Measurements from ENCODE around the gene FSTL3.
"Not testable (repeated sequence)": the region's sequence is repeated elsewhere in the genome, so short reads cannot be mapped to it uniquely, and the experiment has no call there.

The FSTL3 gene

GRCh38 chr19:676339-677105 lies at the start of gene FSTL3:
Gene FSTL3 (plus strand): TSS chr19:676392. CDS start chr19:676424, 32 bp downstream.
- DNase-seq, result peak; percentile 37

DNA sequence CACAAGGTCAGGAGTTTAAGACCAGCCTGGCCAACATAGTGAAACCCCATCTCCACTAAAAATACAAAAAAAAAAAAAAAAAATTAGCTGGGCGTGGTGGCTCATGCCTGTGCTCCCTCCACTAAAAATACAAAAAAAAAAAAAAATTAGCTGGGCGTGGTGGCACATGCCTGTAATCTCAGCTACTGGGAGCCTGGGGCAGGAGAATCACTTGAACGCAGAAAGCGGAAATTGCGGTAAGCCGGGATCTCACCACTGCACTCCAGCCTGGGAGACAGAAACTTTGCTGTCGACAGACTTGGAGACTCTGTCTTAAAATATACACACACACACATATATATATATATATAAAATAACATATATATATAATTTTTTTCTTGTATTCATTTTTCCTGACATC lies 49.6 kb upstream of the FSTL3 start:
- DNase-seq, result not testable (repeated sequence)

DNA sequence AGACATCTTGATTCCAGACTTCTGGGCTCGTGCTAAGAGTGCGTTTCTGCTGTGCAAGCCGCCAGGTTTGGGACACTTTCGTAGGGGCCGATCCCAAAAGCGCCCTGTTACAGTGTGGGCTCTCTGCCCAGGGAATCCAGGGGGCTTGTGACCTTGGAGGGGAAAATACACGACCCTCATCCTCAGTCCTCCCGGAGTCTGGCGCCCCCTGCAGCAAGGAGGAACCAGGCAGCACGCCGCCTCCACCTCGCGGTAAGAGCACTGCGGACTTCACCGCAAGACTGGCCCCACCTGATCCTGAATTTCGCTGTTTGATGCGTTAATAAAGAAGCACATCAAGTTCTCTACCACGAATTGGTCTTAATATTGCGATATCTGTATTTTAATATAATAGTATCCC lies 48.0 kb upstream of the FSTL3 start:
- DNase-seq, result no peak

GRCh38 chr19:629515-629914 lies 46.7 kb upstream of the FSTL3 start:
- not testable (repeated sequence) for DNase-seq

DNA sequence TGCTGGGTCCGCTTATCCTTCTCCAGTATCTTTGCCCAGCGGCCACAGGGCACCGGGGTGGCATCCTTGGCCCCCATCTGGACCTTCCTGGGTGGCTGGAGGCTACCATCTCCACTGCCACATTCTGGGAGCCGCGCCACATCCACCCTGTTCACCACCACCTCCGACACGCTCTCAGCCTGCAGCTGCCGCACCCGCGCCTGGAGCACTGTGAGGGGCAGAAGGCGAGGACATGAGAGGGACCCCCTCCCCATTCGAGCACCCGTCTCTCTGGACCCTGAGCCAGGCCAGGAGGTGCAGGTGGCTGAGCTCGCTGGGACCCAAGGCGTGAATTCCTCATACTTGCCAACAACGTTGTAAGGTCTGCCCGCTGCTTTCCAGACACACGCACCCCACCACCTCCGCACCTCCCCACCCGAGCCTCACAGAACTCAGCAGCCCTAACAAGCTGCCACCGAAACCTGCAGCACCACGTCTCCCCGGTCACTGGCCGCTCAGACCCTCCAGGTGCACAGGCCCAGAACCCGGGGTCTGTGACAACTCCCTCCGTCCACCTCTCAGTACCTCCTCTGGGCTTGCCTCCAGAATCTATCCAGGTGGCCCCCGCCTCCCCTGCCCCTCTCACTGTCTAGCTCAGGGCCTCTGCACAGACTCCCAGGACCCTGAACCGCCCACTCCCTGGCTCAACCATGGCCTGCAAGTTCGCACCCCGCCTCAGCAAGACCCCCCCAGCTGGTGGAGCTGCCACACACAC lies 46.1 kb upstream of the FSTL3 start:
- no peak for DNase-seq

- peak; percentile 70 for DNase-seq
These were observed 43.6 kb upstream of the FSTL3 start for GRCh38 chr19:632579-633067.

- peak; percentile 99 for DNase-seq
These were observed 43.0 kb upstream of the FSTL3 start, which contains the start of gene POLRMT for GRCh38 chr19:633068-633785. Gene POLRMT (minus strand): TSS chr19:633537. CDS start chr19:633512, 25 bp downstream.

DNA sequence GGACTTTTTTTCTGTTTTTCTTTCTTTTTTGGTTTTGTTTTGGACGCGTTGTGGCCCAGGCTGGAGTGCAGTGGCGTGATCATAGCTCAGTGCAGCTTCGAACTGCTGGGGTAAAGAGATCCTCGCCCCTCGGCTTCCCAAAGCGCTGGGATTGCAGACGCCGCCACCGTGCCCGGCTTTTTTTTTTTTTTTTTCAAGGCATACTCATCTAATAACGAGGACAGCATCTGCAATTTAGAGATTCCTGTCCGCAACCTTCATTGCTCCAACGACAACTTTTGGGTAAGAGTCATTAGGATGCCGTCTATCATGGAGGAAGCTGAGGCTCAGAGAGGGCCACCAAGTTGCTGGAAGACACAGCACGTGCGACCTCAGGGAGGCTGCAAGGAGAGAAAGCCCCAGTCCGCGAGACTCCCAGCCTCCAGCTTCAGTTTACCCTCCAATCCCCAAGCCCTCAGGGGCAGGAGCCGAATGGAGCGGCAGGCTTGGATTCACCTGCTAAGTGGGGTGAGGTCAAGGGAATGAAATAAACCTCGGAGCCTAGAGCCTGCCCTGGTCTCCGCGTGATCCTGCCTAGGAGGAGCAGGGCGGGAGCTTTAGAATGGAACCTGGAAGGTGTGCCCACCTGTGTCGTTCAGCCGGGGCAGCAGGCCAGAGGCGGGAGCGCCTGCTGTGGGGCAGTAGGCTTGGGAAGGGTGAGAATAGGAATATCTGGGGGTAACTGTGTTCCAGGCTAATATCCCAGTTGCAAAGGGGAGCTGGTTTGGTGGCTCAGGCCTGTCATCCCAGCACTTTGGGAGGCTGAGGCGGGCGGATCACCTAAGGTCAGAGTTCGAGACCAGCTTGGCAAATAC lies 42.2 kb upstream of the FSTL3 start:
- no peak for DNase-seq

- no peak for DNase-seq
These were observed 41.1 kb upstream of the FSTL3 start for GRCh38 chr19:634975-635652.

DNA sequence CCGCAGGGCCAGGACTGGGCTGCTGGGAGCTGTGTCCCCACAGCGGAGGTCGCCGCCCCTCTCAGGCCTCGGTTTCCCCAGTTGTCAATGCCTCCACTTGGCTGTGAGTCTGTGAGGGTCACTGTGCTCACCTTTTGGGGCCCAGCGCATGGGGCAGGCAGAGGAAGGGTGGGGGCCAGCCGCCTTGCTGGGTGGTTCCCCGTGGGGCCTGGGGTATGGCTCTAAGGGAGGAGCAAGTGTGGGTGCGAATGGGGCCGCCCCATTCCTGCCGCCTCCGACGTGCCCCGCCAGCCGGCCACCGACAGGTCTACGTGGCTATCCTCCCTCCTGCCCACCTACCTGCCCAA lies 37.3 kb upstream of the FSTL3 start:
- no peak for DNase-seq

DNA sequence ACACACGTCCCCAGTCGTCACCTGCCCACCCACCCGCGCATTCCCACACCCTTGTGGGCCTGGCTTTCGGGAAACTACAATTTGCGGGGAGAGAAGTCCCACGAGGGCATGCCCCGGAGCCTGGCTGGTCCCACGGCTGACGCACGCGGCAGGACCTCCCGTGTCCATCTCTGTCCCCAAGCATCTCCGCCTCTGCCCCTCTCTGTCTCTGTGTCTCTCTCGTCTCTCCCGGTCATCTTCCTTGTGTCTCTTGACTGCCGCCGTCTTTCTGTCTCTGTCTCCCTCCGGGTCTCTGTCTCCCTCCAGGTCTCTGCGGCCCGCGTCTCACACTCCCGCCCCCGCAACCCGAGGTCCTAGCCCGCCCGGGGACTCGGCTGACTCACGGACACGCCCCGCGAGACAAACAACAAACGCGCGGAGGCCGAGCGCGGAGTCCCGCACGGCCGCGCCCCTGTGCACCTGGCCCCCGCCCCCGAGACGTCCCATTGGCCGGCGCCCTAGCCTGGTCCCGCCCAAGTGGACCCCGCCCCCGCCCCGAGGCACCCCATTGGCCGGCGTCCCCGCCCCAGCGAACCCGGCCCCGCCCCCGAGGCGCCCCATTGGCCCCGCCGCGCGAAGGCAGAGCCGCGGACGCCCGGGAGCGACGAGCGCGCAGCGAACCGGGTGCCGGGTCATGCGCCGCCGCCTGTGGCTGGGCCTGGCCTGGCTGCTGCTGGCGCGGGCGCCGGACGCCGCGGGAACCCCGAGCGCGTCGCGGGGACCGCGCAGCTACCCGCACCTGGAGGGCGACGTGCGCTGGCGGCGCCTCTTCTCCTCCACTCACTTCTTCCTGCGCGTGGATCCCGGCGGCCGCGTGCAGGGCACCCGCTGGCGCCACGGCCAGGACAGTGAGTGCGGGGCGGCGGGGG lies 36.7 kb upstream of the FSTL3 start, which contains the start of gene FGF22:
Gene FGF22 (plus strand): TSS at position 627 of the 908 bp plus-strand sequence. CDS start 47 bp downstream, at position 674.
- DNase-seq, result peak; percentile 89

DNA sequence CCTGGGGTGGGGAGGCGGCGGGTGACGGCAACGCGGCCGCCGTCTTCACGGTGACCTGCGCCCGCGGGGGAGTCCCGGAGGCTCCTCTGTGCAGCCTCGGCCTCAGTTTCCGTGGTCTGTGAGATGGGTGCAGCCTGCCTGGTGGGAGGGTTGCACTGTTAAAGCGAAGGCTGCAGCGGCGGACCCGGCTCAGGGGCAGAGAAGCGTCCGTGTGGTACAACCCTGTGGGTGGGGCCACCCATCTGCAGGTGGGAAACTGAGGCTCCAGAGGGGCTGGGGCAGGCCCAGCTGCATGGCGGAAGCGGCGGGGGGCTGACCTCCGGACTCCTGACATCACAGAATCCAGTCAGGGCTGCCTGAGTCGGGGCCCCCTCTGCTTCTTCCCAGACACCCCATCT lies 36.0 kb upstream of the FSTL3 start:
- DNase-seq, result no peak

DNA sequence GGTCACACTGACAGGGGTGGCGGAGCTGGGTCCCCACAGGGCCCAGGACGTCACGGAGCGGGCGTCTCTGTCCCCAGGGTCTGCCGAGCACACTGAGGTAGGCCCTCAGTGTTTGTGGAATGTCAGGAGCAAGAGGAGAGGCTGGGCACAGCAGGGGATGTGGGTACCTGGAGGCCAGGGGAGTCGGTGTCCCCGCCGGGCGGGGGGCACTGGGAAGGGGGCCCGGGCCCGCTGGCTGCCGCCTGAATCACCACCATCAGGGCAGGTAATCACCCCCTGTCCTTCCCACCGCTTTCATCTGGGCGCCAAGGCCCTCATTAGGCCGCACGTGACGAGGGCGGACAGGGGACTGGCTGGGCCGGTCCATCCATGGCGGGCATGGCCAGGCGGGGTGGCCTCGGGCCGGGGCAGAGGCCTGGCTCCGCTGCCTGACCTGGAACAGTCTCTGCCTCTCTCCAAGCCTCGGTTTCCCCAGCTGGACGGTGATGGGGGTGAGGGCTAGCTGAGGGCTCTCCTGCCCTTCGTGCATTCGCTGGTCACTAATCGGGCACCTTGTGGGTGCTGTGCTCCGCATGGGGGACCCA lies 35.5 kb upstream of the FSTL3 start:
- DNase-seq, result no peak

DNA sequence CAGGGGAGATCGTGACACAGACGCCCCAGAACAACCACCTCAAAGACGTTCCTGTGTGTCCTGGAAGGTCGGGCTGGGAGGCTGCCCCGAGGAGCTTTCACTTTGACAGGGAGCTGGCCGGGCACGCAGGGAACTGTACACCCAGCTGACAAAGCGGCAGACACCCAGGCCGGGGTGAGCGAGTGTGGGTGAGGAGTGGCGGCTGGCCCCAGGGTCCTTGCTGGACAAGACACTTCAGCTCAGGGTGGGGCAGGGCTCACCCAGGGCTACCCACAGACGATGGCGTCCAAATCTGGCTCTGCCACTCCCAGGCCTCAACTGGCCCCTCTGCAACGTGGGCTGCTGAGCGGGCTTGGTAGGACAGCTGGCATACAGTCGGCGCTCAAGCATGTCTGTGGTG lies 34.5 kb upstream of the FSTL3 start:
- no peak for DNase-seq

GRCh38 chr19:642767-643727 lies 33.1 kb upstream of the FSTL3 start:
- no peak for DNase-seq

GRCh38 chr19:643736-644135 lies 32.5 kb upstream of the FSTL3 start:
- no peak for DNase-seq

- no peak for DNase-seq
These were observed 31.8 kb upstream of the FSTL3 start for GRCh38 chr19:644363-644762.

- no peak for DNase-seq
These were observed 31.4 kb upstream of the FSTL3 start for GRCh38 chr19:644789-645188.
